Fibroblast of villous mesenchyme (primary cell): ENCODE data around the gene IQSEC1. TPM values are rescaled to one million over a fixed set of nuclear protein-coding genes. Genes with fewer than 3 reads are reported as not detected.

Experiments used
- DNase-seq: peaks from one replicate; pipeline ENCODE4 v3.0.0-alpha.2; 2010; ENCODE audit warnings: low read depth
- H3K4me3 ChIP-seq: 2 replicates; pipeline ENCODE4 v1.5.1; 2011; ENCODE audit warnings: low read depth, mild to moderate bottlenecking, low read length
- total RNA-seq: library from RNA; depleted of rRNA; stranded (reverse); fragments of >200 nt; gene quantifications from 2 replicates; pipeline ENCODE4 v1.2.3, GENCODE V29; 2012
- TF ChIP-seq, protein P1 (sequence below): IDR thresholded peaks from 2 replicates; pipeline ENCODE4 v1.5.1; 2012; ENCODE audit warnings: low read depth, mild to moderate bottlenecking, low read length; ENCODE audit not compliant: insufficient read depth

The IQSEC1 gene
- total RNA-seq, 1 donor: 19.9 TPM

DNA sequence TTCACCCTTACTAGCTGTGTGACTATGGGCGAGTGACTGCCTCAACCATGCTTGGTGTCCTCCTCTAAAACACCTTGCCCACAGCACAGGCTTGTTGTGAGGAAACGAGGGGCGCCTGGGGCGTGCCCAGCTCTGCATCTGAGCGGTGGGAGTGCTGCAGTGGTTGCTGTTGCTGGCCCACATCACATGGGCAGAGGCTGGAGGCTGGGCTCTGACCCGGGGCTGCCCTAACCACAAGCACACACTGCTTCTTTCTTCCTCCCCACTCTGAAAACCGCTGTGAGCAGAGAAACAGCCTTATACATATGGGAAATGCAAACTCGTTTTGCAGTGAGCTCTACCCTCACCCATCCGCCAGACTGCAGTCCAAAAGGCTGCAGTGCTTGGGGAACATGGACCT, 157.1 kb downstream of the IQSEC1 start:
- no peak overlapping the region for H3K4me3 ChIP-seq
- no peak for DNase-seq
- TF ChIP-seq, protein P1, sequence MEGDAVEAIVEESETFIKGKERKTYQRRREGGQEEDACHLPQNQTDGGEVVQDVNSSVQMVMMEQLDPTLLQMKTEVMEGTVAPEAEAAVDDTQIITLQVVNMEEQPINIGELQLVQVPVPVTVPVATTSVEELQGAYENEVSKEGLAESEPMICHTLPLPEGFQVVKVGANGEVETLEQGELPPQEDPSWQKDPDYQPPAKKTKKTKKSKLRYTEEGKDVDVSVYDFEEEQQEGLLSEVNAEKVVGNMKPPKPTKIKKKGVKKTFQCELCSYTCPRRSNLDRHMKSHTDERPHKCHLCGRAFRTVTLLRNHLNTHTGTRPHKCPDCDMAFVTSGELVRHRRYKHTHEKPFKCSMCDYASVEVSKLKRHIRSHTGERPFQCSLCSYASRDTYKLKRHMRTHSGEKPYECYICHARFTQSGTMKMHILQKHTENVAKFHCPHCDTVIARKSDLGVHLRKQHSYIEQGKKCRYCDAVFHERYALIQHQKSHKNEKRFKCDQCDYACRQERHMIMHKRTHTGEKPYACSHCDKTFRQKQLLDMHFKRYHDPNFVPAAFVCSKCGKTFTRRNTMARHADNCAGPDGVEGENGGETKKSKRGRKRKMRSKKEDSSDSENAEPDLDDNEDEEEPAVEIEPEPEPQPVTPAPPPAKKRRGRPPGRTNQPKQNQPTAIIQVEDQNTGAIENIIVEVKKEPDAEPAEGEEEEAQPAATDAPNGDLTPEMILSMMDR: no peak

DNA sequence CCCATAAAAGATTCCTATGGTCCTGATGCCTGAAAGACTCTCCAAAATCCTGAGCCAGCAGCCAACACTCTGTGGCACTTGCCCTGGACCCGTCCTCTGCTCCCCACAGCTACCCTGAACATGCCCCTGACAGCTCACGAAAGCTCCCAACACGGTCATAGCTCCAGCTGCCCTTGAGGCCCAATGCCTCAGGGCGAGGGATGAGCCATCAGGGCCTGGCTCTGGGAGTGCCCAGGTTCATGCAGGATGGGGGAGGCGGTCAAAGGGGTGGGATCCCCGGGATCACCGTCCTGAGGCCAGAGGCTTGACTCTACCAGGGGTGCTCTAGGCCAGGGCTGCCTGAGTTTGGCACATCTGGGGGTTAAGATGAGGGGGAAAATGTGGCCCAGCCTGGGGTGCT, 159.1 kb downstream of the IQSEC1 start:
- TF ChIP-seq, protein P1: no peak
- no peak overlapping the region for H3K4me3 ChIP-seq
- DNase-seq: no peak

DNA sequence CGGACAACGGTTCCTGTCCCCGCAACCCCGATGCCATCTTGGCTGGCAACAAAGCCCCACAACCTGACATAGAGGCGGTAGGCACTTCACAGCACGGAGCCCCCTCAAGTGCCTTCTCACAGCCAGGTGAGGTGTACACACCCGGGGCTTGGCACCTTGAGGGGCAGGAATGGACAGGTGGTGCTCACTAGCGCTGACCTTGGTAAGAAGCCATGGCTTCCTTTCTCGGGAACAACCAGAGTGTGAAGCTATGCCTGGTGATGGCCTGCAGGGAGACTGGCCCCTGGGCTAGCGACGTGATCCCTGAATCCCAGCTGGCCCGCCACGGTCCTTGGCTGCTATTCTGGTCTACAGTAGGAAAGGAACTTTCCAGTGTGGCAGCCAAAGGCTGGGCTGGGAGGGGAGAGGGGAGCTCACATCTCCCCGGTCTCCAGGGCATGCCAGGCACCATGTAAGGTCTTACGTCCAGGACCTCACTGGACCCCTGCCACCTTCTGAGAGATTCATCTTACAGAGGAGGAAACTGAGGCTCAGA, 161.3 kb downstream of the IQSEC1 start:
- H3K4me3 ChIP-seq: no peak overlapping the region
- TF ChIP-seq, protein P1: no peak
- DNase-seq: no peak

DNA sequence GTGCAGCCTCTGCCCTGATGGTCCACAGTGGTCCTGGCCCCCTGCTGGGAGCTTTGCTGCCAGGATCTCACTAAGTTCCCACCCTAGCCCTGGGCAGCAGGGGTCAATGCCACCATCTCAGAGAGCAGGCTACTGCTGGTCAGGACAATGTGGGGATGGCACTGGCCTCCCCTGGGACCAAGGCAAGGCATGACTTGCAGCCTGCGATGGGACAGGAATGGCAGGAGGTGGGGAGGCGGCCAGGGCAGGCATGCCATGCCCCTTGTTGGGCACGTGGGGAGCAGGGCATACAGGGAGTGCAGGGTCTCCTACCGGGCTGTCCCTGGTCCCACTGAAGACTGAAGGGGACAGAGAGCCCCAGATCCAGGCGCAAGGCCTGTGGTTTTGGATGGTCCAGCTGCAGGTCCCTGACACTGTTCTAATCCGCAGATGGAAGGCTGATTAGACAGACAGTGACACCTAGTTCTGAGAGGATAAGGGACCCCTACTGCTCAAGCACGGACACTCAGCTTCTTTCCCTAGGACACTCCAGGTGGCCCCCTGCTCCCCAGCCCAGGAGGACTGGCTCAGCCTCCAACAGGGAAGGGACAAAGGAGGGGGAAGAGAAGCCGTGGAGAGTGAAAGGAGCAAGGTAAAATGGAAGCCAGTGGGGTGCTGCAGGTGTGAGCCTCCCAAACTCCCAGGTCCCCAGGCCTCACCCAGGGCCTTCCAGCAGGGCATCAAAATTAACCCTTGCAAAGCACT, 162.7 kb downstream of the IQSEC1 start:
- DNase-seq: no peak
- H3K4me3 ChIP-seq: no peak overlapping the region
- TF ChIP-seq, protein P1: no peak

DNA sequence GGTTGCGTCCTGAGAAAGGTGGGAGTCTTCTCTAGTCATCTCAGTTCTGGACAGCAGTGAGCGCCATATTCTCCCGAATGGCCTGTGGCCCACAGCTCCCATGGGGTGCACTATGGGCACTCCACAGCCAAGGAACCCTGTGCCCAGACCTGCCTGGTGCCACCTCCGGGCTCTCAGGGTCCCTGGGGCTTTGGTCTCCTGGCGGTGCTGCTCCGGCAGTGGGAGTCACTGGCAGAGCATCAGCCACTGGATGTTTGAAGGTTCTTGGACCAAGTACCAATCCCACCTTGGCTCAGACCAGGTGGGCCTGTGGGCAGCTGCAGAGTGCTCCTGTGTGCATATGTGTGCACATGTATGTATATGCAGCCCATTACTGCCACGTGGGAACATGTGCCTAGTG, 163.5 kb downstream of the IQSEC1 start:
- DNase-seq: no peak
- H3K4me3 ChIP-seq: no peak overlapping the region
- TF ChIP-seq, protein P1: no peak

DNA sequence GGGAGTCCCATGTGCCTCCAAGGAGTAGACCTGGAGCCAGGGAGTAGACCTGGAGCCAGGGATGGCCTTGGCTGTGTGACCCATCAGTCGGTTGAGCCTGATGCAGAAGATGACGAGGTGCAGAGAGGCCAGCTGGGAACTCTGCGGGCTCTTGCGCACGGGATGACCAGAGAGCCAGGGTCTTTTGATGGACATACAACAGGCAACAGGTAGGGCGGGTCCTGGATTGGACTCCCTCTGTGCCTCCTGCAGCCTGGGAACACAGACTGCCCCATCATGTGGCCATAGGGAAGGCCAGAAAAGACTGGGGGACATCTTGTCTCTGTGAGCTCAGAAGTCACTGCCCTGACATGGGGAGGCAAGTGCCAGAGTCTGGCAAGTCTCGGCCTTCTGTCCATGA, 164.4 kb downstream of the IQSEC1 start:
- no peak overlapping the region for H3K4me3 ChIP-seq
- TF ChIP-seq, protein P1: no peak
- DNase-seq: no peak

DNA sequence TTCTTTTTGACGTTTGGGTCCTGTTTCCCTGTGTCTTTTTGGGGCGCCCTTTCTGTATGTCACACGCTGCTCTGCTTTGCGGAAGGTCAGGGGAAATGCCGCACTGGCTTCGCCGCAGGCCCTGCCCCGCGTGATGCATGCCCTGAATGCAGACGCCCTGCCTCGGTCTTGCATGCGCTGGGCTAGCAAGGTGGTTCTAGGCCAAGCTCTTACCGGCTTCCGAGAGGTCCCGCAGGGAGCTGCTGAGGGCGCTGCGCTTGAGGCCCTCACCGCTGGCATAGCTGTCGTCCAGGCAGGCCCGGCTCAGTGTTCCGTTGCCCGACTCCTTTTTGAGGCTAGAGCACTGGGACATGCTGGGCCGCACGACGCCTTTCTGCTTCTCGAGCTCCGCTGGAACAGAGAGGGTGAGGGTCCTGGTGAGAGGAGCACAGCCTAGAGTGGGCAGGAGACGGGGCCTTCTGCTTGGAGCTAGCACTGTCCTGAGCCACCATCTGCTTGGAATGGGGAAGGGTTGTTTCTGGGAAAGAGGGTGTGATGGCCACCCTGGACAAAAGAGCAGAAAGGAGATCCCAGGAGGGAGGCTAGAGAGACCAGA, 165.0 kb downstream of the IQSEC1 start:
- TF ChIP-seq, protein P1: no peak
- DNase-seq: no peak
- no peak overlapping the region for H3K4me3 ChIP-seq
